Activated naive CD4-positive, alpha-beta T cell treated with anti-CD3 and anti-CD28 coated beads, Interleukin-2, amount 50 U/mL, for 72 hours (primary cell): ENCODE results near the gene PAM16. TPM values are rescaled to one million over a fixed set of nuclear protein-coding genes. Genes with fewer than 3 reads are reported as not detected.
A peak's percentile ranks its signal among the peaks of the same experiment; 100 is the strongest.

Experiments used
- ATAC-seq, 2 donors: fragments of 150-1000 bp; cut with Tn5 transposase; 2 replicates each; pipeline ENCODE4 v1.10.0; 2021; ENCODE audit warnings: mild to moderate bottlenecking in 2 of 2, moderate library complexity in 2 of 2
- DNase-seq, 2 donors: peaks; one replicate each; pipeline ENCODE4 v3.0.0; 2021 to 2022; ENCODE audit warnings: low spot score in 2 of 2
- H3K27ac Mint-ChIP-seq, 2 donors: one replicate each; pipeline ENCODE4 v1.8.0; 2022; ENCODE audit warnings: mild to moderate bottlenecking in 2 of 2, mixed read lengths in 2 of 2
- H3K36me3 Mint-ChIP-seq, 2 donors: one replicate each; pipeline ENCODE4 v1.8.0; 2022; ENCODE audit warnings: mixed read lengths in 2 of 2
- H3K9me3 Mint-ChIP-seq, 2 donors: one replicate each; pipeline ENCODE4 v1.8.0; 2022; ENCODE audit warnings: mixed read lengths in 2 of 2
- total RNA-seq, 2 donors: library from RNA; stranded (reverse); gene quantifications; one replicate each; pipeline ENCODE4 v1.2.3, GENCODE V29; 2022

Gene PAM16
- total RNA-seq, 2 donors from 2014 or later, result 53.7 to 63.1 TPM

DNA sequence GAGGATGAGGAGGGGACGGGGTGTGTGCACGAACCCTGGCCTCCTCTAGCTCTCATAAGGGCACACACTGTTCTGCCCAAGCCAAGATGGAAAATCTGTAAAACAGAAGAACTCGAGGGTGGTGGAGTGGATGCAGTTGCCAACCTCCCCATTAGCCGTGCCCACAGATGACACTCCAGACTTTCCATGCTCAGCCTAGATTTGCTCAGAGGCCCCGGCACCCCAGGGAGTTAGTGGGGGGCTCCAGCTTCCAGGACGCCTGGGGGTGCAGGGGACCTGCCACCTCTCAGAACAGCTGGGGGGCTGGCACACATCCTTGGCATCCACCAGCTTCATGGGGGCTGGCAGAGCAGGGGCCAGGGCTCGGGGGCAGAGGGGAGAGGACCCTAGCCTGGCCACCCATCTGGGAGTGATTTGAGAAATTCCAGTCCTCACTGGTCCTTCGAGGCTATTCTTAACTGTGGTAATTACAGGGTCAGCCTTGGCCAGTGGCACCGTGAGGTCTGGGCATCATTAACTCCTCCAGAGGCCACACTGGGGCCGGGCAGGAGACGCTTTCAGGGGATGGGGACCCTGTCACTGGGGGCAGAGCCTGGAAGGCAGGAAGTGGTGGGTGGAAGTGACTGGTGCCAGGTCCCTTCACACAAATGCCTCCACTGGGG is 34.8 kb upstream of the PAM16 start:
- H3K9me3 Mint-ChIP-seq, result no peaks in the 10 kb centered on the region
- ATAC-seq (no peak), DNase-seq (no peak)
- H3K36me3 Mint-ChIP-seq, result no peaks in the 10 kb centered on the region
- H3K27ac Mint-ChIP-seq, result peak overlapping the region in 1 of 2 donors; percentile 23

DNA sequence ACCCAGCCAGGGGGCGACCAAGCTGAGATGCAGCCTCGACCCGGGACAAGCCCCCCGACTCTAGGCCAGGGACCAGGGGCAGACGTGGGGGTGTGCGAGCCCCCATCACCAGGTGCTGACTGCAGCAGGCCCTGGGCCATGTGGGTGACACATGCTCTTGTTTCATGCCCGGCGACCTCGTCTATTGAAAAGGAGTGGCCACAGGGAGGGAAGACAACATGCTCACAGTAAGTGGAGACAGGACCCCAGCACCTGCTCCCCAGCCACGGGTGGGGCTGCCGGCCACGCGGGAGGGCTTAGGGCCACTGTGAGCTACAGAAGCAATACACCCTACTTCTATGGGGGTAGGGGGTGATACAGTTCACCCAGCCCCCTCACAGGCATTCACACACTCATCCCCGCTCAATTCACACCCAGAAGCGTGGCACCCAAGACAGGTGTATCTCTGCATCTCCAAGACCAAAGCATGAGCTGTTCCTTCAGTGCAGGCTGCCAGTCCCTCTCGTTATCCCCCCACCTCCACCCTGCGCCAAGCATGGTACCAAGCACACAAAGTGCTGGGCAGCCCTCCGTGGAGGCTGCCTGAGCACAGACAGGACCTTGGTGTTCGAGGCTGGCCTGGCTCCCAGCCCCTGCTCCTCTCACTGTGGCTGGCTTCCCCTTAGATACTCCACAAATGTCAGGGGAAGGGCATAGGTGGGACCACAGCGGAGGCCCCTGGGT is 34.1 kb upstream of the PAM16 start:
- no peak overlapping the region for H3K27ac Mint-ChIP-seq
- no peak for ATAC-seq
- no peaks in the 10 kb centered on the region for H3K36me3 Mint-ChIP-seq
- DNase-seq, result no peak
- no peaks in the 10 kb centered on the region for H3K9me3 Mint-ChIP-seq

DNA sequence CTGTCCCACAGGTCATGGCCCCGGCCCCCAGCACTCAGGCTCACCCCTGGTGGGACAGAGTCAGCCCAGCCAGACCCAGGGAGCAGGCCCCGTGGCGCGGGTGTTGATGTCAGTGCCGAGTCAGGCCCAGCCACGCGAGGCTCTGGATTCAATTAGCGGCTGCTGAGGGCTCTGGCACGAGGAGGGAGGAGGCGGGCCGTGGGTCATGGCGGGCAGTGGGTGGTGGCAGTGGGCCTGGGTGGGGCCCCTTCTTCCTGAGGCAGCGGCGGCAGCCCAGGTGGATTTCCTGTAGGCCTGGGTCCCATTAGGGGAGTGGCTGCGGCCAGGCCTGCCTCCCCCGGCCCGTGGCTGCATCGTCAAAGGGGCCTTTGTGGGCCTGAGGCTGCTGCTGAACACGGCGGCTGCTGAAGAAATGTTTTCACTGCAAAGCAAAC is 33.4 kb upstream of the PAM16 start:
- Mint-ChIP-seq H3K27ac (no peak overlapping the region), H3K36me3 (no peaks in the 10 kb centered on the region), H3K9me3 (no peaks in the 10 kb centered on the region)
- no peak for ATAC-seq
- DNase-seq, result no peak

DNA sequence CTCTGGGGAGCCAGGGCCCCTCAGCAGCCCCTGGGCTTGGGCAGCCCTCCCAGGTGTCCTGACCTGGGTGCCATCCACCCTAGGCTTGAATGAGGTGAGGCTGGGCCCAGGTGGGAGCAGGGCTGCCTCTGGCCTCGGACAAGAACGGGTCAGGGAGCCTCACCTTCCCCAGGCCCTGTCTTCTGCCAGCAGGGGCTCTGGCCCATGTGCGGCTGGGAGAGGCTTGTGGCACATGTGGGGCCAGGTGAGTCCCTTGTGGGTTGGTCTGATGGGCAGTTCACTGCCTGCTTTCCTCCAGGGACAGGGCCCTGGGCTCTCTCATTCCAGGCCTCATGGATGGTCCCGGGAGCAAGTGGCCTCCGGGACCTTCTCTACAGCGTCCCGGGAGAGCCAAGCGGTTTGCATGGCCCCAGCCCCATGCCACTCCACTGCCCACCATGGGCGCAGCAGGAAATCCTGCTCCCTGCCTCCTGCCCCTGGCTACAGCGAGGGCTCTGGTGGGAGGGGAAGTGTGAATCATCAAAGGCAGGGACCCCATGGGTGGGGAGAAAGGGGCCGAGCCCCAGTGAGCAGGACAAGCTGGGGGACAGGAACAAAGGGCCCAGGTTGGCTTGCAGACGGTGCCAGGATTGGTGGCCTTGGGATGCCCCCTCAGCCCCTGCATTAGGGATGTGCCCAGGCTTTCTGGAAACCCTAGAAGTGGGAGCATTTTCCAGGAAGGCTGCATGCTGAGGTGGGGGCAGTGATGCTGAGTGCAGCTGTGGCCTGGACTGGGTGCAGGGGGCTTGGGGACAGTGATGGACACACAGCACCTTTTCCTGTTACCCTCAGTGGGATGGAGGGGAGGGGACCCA is 32.7 kb upstream of the PAM16 start:
- peak overlapping the region in 1 of 2 donors; percentile 72 for H3K27ac Mint-ChIP-seq
- ATAC-seq, result no peak
- H3K36me3 Mint-ChIP-seq, result no peaks in the 10 kb centered on the region
- H3K9me3 Mint-ChIP-seq, result no peaks in the 10 kb centered on the region
- DNase-seq, result no peak

DNA sequence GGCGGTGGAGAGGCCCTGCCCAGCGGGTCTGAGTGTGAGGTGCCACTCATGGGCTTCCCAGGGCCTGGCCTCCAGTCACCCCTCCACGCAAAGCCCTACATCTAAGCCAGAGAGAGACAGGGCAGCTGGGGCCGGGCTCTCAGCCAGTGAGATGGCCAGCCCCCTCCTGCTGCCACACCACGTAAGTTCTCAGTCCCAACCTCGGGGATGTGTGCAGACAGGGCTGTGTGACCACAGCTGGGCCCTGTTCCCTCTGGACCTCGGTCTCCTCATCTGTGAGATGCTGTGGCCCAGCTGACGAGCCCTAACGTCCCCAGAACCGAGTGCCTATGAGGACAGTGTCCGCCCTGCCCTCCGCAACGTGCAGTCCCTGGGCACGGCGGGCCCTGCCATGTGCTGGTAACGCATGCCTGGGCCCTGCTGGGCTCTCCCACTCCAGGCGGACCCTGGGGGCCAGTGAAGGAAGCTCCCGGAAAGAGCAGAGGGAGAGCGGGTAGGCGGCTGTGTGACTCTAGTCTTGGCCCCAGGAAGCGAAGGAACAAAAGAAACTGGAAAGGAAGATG is 31.8 kb upstream of the PAM16 start:
- no peak for ATAC-seq
- no peaks in the 10 kb centered on the region for H3K9me3 Mint-ChIP-seq
- H3K36me3 Mint-ChIP-seq, result no peaks in the 10 kb centered on the region
- H3K27ac Mint-ChIP-seq, result peak overlapping the region in 1 of 2 donors; percentile 72
- DNase-seq, result no peak

DNA sequence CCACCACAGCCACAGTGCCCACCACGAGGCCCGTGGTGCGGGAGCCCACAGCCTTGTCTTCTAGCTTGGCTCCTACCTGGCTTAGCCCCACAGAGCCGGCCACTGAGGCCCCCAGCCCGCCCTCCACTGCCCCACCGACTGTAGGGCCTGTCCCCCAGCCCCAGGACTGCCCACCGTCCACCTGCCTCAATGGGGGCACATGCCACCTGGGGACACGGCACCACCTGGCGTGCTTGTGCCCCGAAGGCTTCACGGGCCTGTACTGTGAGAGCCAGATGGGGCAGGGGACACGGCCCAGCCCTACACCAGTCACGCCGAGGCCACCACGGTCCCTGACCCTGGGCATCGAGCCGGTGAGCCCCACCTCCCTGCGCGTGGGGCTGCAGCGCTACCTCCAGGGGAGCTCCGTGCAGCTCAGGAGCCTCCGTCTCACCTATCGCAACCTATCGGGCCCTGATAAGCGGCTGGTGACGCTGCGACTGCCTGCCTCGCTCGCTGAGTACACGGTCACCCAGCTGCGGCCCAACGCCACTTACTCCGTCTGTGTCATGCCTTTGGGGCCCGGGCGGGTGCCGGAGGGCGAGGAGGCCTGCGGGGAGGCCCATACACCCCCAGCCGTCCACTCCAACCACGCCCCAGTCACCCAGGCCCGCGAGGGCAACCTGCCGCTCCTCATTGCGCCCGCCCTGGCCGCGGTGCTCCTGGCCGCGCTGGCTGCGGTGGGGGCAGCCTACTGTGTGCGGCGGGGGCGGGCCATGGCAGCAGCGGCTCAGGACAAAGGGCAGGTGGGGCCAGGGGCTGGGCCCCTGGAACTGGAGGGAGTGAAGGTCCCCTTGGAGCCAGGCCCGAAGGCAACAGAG is 31.0 kb upstream of the PAM16 start:
- DNase-seq (no peak), ATAC-seq (no peak)
- no peaks in the 10 kb centered on the region for H3K9me3 Mint-ChIP-seq
- H3K27ac Mint-ChIP-seq, result no peak overlapping the region
- H3K36me3 Mint-ChIP-seq, result no peaks in the 10 kb centered on the region

DNA sequence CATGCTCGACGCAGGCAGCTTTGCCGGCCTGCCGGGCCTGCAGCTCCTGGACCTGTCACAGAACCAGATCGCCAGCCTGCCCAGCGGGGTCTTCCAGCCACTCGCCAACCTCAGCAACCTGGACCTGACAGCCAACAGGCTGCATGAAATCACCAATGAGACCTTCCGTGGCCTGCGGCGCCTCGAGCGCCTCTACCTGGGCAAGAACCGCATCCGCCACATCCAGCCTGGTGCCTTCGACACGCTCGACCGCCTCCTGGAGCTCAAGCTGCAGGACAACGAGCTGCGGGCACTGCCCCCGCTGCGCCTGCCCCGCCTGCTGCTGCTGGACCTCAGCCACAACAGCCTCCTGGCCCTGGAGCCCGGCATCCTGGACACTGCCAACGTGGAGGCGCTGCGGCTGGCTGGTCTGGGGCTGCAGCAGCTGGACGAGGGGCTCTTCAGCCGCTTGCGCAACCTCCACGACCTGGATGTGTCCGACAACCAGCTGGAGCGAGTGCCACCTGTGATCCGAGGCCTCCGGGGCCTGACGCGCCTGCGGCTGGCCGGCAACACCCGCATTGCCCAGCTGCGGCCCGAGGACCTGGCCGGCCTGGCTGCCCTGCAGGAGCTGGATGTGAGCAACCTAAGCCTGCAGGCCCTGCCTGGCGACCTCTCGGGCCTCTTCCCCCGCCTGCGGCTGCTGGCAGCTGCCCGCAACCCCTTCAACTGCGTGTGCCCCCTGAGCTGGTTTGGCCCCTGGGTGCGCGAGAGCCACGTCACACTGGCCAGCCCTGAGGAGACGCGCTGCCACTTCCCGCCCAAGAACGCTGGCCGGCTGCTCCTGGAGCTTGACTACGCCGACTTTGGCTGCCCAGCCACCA is 30.2 kb upstream of the PAM16 start:
- Mint-ChIP-seq H3K36me3 (no peaks in the 10 kb centered on the region), H3K9me3 (no peaks in the 10 kb centered on the region), H3K27ac (no peak overlapping the region)
- no peak for ATAC-seq
- DNase-seq, result no peak

DNA sequence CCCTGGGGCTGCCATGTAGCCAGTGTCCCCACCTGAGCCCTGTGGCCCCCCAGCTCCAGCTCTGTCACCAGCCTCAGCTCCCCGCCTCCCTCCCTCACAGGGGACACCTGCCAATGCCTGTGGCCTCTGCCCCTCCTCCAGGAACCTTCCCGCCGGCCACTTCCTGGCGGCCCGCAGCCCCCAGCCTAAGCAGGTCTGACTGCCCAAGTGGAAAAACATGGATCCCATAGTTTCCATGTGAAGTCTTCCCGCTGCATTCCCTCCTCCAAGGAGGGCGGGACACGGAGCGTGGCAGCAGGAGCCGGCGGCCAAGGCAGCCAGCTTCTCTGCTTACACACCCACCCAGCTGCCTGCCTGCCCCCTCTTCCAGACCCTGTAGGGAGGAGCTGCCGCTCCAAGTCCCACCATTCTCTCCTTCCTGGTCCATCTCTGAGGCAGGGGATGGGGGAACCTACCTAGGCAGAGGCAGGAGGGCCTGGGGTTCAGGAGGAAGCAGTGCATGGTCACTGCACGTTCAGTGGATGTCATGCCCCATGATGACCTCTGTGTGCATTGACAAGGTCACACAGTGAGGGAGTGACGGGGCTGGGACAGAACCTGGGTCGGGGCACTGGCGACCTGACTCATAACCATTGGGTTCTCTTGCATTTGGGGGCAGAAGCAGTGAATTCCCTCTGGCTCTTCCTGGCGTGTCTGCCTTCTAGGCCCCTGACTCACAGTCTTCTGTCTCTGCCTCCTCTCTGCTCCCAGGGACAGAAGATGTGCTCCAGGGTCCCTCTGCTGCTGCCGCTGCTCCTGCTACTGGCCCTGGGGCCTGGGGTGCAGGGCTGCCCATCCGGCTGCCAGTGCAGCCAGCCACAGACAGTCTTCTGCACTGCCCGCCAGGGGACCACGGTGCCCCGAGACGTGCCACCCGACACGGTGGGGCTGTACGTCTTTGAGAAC is 29.3 kb upstream of the PAM16 start:
- ATAC-seq (no peak), DNase-seq (no peak)
- Mint-ChIP-seq H3K36me3 (no peaks in the 10 kb centered on the region), H3K27ac (peak overlapping the region in 1 of 2 donors; percentile 65), H3K9me3 (no peaks in the 10 kb centered on the region)

DNA sequence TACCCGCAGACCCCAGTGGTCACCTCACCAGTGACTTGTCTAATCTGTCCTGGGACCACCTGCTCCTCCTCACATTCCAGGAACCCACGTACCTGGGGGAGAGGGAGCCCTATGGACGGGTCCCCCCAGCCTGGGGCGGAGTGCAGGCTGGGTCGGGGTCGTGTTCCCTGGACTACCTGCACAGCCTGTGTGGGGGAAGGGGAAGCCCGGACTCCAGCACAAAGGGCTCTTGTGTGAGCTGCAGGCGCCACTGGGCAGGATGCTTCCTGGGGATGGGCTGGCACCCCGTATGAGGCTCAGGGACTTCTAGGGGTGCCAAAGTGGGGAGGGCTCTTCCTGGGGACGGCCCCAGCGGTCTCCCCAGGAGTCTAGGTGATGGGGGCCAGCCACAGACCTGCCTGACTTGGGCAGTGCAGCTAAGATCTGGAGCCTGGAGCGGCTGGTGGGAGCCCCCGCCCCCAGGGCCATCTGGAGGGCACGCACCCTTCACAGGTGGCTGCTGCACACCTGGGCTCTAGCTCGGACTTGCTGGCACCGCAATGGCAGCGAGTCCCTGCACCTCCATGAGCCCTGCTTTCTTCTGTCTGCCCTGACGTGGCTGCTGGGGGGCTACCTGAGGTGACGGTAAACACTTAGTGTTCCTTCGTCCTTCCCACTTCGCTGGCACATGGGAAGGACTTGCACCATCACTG is 28.0 kb upstream of the PAM16 start:
- Mint-ChIP-seq H3K9me3 (no peaks in the 10 kb centered on the region), H3K27ac (no peak overlapping the region), H3K36me3 (no peaks in the 10 kb centered on the region)
- ATAC-seq (no peak), DNase-seq (no peak)

DNA sequence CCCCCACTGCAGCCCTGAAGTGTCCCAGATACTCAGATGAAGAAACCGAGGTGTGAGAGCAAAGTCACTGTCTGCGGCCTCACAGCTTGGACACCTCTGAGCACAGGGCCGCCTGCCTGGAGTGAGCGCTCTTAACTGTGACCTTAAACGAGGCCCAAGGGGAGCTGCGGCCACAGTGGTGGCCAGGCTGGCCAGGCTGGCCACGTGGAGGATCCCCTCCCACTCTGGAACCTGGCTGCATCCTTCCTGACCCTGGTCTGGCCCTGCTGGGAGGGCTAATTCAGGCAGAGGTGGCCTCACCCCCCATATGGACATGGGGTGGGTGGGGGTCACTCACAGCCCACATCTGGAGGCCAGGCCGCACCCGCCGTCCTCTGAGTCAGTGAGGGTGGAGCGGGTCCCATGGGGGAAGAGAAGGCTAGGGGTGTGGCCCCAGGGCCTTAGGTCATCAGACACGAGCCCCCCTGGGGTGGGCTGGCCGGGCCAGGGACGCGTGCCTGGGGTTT is 27.1 kb upstream of the PAM16 start:
- Mint-ChIP-seq H3K9me3 (no peaks in the 10 kb centered on the region), H3K36me3 (no peaks in the 10 kb centered on the region), H3K27ac (peak overlapping the region in 1 of 2 donors; percentile 9)
- no peak for DNase-seq
- ATAC-seq, result peak in 1 of 2 donors; percentile 8

DNA sequence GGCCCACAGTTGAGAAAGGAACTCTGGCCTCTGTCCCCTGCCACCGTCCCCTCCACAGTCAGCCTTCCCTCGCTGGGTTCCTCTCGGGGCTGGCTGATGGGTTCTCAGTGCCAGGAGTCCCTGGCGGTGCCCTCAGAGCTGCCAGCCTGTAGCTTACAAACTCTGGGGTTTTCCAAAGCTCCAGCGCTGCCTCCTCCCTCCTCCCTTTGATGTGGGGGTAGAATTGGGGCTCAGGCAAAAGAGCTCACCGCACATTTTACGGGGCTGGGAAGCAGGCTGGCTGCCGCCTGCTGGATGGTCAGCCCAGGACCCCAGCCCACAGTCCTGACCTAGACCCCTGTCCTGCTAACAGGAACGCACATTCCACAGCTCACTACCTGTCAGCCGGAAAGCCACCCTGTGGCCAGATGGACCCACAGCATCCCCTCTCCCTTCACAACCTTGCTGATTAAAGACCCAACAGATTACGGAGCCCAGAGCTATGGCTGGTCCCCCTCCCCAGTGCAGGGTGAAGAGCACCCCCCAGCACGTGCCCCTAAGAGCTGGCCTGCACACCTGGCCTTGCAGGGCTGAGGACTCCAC is 26.5 kb upstream of the PAM16 start:
- no peak for ATAC-seq

DNA sequence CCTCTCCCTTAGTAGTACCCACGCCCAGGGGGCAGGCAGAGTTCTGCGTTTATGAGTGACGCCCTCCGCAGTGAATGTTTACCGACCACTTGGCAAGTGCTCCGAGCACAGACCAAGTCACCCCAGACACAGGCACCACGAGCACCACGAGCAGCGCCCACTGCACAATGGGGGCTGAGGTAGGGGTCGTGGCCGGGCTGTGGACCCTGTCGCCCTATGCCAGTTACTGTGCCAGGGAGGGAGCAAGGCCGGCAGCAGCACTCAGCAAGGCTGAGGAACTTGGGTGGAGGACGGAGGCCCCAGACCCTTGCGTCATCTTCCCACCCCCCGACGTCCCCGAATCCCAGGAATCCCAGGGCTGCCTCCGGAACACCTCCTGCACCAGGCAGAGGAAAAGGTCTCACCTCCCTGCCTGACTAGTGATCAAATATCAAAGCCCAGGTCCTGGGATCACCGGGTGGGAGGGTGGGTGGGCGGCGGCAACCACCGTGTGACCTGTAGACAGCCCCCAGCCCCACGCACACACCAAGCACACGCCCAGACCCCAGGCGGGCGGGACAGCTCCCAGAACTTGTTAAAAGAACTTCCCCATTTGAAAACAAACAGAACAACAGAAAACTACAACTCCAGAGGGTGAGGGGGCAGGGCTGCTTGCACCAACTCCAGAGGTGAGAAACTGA is 25.9 kb upstream of the PAM16 start:
- DNase-seq (no peak), ATAC-seq (no peak)
- Mint-ChIP-seq H3K36me3 (no peaks in the 10 kb centered on the region), H3K9me3 (no peaks in the 10 kb centered on the region), H3K27ac (no peak overlapping the region)

More for the DNA sequence above, 26.5 kb upstream of the PAM16 start:
- Mint-ChIP-seq H3K36me3 (no peaks in the 10 kb centered on the region), H3K9me3 (no peaks in the 10 kb centered on the region), H3K27ac (peak overlapping the region in 1 of 2 donors; percentile 9)
- DNase-seq, result no peak
